Nephron progenitor cell (in vitro differentiated cells): ENCODE measurements around the gene PPP3R2.
"Not testable (repeated sequence)": the region's sequence is repeated elsewhere in the genome, so short reads cannot be mapped to it uniquely, and the experiment has no call there.

Experiments used
- DNase-seq: peaks from one replicate; pipeline ENCODE4 v3.0.0; 2021
- H3K27ac Mint-ChIP-seq: 2 replicates; pipeline ENCODE4 v1.8.0; 2021; ENCODE audit warnings: mild to moderate bottlenecking, moderate library complexity, mixed read lengths
- H3K27me3 Mint-ChIP-seq: 2 replicates; pipeline ENCODE4 v1.8.0; 2021; ENCODE audit warnings: mild to moderate bottlenecking, low read depth, mixed read lengths; ENCODE audit not compliant: poor library complexity
- H3K36me3 Mint-ChIP-seq: 2 replicates; pipeline ENCODE4 v1.8.0; 2021; ENCODE audit warnings: low read depth, mixed read lengths
- H3K4me1 Mint-ChIP-seq: 2 replicates; pipeline ENCODE4 v1.8.0; 2021; ENCODE audit warnings: mixed read lengths
- H3K4me3 Mint-ChIP-seq: 2 replicates; pipeline ENCODE4 v1.8.0; 2021; ENCODE audit warnings: mild to moderate bottlenecking, moderate library complexity, mixed read lengths
- H3K9me3 Mint-ChIP-seq: 2 replicates; pipeline ENCODE4 v1.8.0; 2021; ENCODE audit warnings: mild to moderate bottlenecking, moderate library complexity, mixed read lengths
- CTCF ChIP-seq: fragments of 200-600 bp; sonication (generic); IDR thresholded peaks from 2 replicates; pipeline ENCODE4 v1.5.0; 2021; ENCODE audit warnings: antibody characterized with exemption

PPP3R2 gene

GRCh38 chr9:101549472-101550098 is 45.2 kb downstream of the PPP3R2 start:
- not testable (repeated sequence) for H3K4me3 Mint-ChIP-seq, H3K9me3 Mint-ChIP-seq, H3K27ac Mint-ChIP-seq, H3K27me3 Mint-ChIP-seq, H3K4me1 Mint-ChIP-seq
- peaks cover 77% of the 10 kb centered on the region for H3K36me3 Mint-ChIP-seq
- DNase-seq, result peak; percentile 20
- TF ChIP-seq CTCF, result peak; percentile 44

- no peaks in the 10 kb centered on the region for H3K9me3 Mint-ChIP-seq
- H3K4me1 Mint-ChIP-seq, result no peaks in the 10 kb centered on the region
- no peak for DNase-seq
- no peak overlapping the region for H3K27ac Mint-ChIP-seq
- no peak overlapping the region for H3K4me3 Mint-ChIP-seq
- peaks cover 36% of the 10 kb centered on the region for H3K36me3 Mint-ChIP-seq
- H3K27me3 Mint-ChIP-seq, result no peaks in the 10 kb centered on the region
- TF ChIP-seq CTCF, result no peak
Measured at GRCh38 chr9:101543098-101543735, 51.6 kb downstream of the PPP3R2 start.
